H9 (cell line): ENCODE results near the gene TPH1. TPM values are rescaled to one million over a fixed set of nuclear protein-coding genes. Genes with fewer than 3 reads are reported as not detected.

Experiments used
- DNase-seq: peaks from one replicate; pipeline ENCODE4 v3.0.0-alpha.2; 2017
- H2AFZ ChIP-seq: one replicate; pipeline ENCODE4 v1.6.1; 2013; ENCODE audit warnings: mild to moderate bottlenecking, low read length, control low read depth, moderate library complexity
- H2AK5ac ChIP-seq: 2 replicates; pipeline ENCODE4 v1.6.1; 2013; ENCODE audit warnings: low read length, control low read depth, mixed read lengths; ENCODE audit not compliant: insufficient read length
- H2BK120ac ChIP-seq: one replicate; pipeline ENCODE4 v1.6.1; 2013; ENCODE audit warnings: low read depth, mild to moderate bottlenecking, low read length, control low read depth, inconsistent platforms; ENCODE audit not compliant: poor library complexity, severe bottlenecking
- H2BK12ac ChIP-seq: 2 replicates; pipeline ENCODE4 v1.6.1; 2013; ENCODE audit warnings: low read length, control low read depth, mixed read lengths, low read depth; ENCODE audit not compliant: insufficient read length
- H2BK15ac ChIP-seq: 2 replicates; pipeline ENCODE4 v1.6.1; 2013; ENCODE audit warnings: low read depth, low read length, control low read depth
- H2BK20ac ChIP-seq: one replicate; pipeline ENCODE4 v1.6.1; 2013; ENCODE audit warnings: low read depth, mild to moderate bottlenecking, low read length, control low read depth, inconsistent platforms; ENCODE audit not compliant: poor library complexity, severe bottlenecking
- H2BK5ac ChIP-seq: 2 replicates; pipeline ENCODE4 v1.6.1; 2013; ENCODE audit warnings: low read length, control low read depth, mixed read lengths; ENCODE audit not compliant: insufficient read length
- H3K14ac ChIP-seq: 2 replicates; pipeline ENCODE4 v1.6.1; 2013; ENCODE audit warnings: low read length, control low read depth; ENCODE audit not compliant: insufficient read depth
- H3K18ac ChIP-seq: 2 replicates; pipeline ENCODE4 v1.6.1; 2013; ENCODE audit warnings: low read depth, mild to moderate bottlenecking, mixed read lengths, low read length, control low read depth; ENCODE audit not compliant: insufficient read length
- H3K23ac ChIP-seq: 2 replicates; pipeline ENCODE4 v1.6.1; 2013; ENCODE audit warnings: low read length, control low read depth, mixed read lengths, low read depth; ENCODE audit not compliant: insufficient read length
- H3K23me2 ChIP-seq: 2 replicates; pipeline ENCODE4 v1.6.1; 2013; ENCODE audit warnings: low read depth, mild to moderate bottlenecking, mixed read lengths, low read length, control low read depth; ENCODE audit not compliant: insufficient read length, poor library complexity, severe bottlenecking
- H3K27ac ChIP-seq: 2 replicates; pipeline ENCODE4 v1.5.1; 2013; ENCODE audit warnings: low read length, control low read depth, mixed read lengths, low read depth; ENCODE audit not compliant: insufficient read length
- H3K27me3 ChIP-seq: 2 replicates; pipeline ENCODE4 v1.6.1; 2013; ENCODE audit warnings: low read length, control low read depth, inconsistent platforms; ENCODE audit not compliant: insufficient read depth
- H3K4ac ChIP-seq: 2 replicates; pipeline ENCODE4 v1.6.1; 2013; ENCODE audit warnings: low read depth, mild to moderate bottlenecking, control low read depth, inconsistent platforms, low read length, moderate library complexity
- H3K4me1 ChIP-seq: 2 replicates; pipeline ENCODE4 v1.6.1; 2013; ENCODE audit warnings: low read length, control low read depth, inconsistent platforms; ENCODE audit not compliant: insufficient read depth
- H3K4me2 ChIP-seq: 2 replicates; pipeline ENCODE4 v1.6.1; 2013; ENCODE audit warnings: low read length, control low read depth, mixed read lengths; ENCODE audit not compliant: insufficient read length, insufficient read depth
- H3K56ac ChIP-seq: 2 replicates; pipeline ENCODE4 v1.6.1; 2013; ENCODE audit warnings: low read depth, mild to moderate bottlenecking, mixed read lengths, low read length, control low read depth; ENCODE audit not compliant: insufficient read length
- H3K79me1 ChIP-seq: 2 replicates; pipeline ENCODE4 v1.6.1; 2013; ENCODE audit warnings: low read depth, mild to moderate bottlenecking, moderate library complexity, low read length, control low read depth, inconsistent platforms; ENCODE audit not compliant: insufficient read depth, poor library complexity, severe bottlenecking
- H3K79me2 ChIP-seq: 2 replicates; pipeline ENCODE4 v1.6.1; 2013; ENCODE audit warnings: low read length, control low read depth, inconsistent platforms; ENCODE audit not compliant: insufficient read depth
- H3K9ac ChIP-seq: 2 replicates; pipeline ENCODE4 v1.6.1; 2013; ENCODE audit warnings: low read length, control low read depth, mixed read lengths; ENCODE audit not compliant: insufficient read length; ENCODE audit errors: extremely low read depth
- H3K9me3 ChIP-seq: one replicate; pipeline ENCODE4 v1.6.1; 2013; ENCODE audit warnings: low read depth, low read length, inconsistent platforms; ENCODE audit not compliant: control insufficient read depth
- H3T11ph ChIP-seq: one replicate; pipeline ENCODE4 v1.6.1; 2013; ENCODE audit warnings: mild to moderate bottlenecking, low read length, control low read depth, inconsistent platforms
- H4K20me1 ChIP-seq: one replicate; pipeline ENCODE4 v1.6.1; 2013; ENCODE audit not compliant: control insufficient read depth, insufficient read length, insufficient read depth
- H4K5ac ChIP-seq: 2 replicates; pipeline ENCODE4 v1.6.1; 2013; ENCODE audit warnings: low read depth, mild to moderate bottlenecking, mixed read lengths, low read length, control low read depth; ENCODE audit not compliant: insufficient read length
- H4K8ac ChIP-seq: replicated peaks from 2 replicates; pipeline ENCODE4 v1.6.1; 2013; ENCODE audit warnings: low read length, control low read depth, mixed read lengths, low read depth; ENCODE audit not compliant: insufficient read length
- H4K91ac ChIP-seq: 2 replicates; pipeline ENCODE4 v1.6.1; 2013; ENCODE audit warnings: low read depth, mild to moderate bottlenecking, moderate library complexity, mixed read lengths, low read length, control low read depth; ENCODE audit not compliant: insufficient read length
- H3K27ac Mint-ChIP-seq, 3 experiments: 2 replicates in 2 of 3; 3 replicates in 1 of 3; pipeline ENCODE4 v1.8.0; 2020 to 2021; ENCODE audit warnings: mixed read lengths in 3 of 3, mild to moderate bottlenecking in 1 of 3, moderate library complexity in 1 of 3
- H3K27me3 Mint-ChIP-seq: 2 replicates; pipeline ENCODE4 v1.8.0; 2021; ENCODE audit warnings: low read depth, mild to moderate bottlenecking, moderate library complexity, mixed read lengths
- H3K36me3 Mint-ChIP-seq, 3 experiments: 2 replicates in 2 of 3; 3 replicates in 1 of 3; pipeline ENCODE4 v1.8.0; 2020 to 2021; ENCODE audit warnings: low read depth in 3 of 3, mixed read lengths in 3 of 3; ENCODE audit not compliant: insufficient read depth in 1 of 3
- H3K4me1 Mint-ChIP-seq, 2 experiments: 2 replicates each; pipeline ENCODE4 v1.8.0; 2020; ENCODE audit warnings: mixed read lengths in 2 of 2
- H3K4me3 Mint-ChIP-seq, 2 experiments: 2 replicates in 1 of 2; 3 replicates in 1 of 2; pipeline ENCODE4 v1.8.0; 2020 to 2021; ENCODE audit warnings: mild to moderate bottlenecking in 2 of 2, mixed read lengths in 2 of 2, moderate library complexity in 1 of 2
- H3K9me3 Mint-ChIP-seq, 2 experiments: 2 replicates in 1 of 2; 3 replicates in 1 of 2; pipeline ENCODE4 v1.8.0; 2020; ENCODE audit warnings: mild to moderate bottlenecking in 2 of 2, mixed read lengths in 2 of 2, moderate library complexity in 1 of 2
- CTCF ChIP-seq: fragments of 200-600 bp; sonication (generic); conservative IDR thresholded peaks from 3 replicates; pipeline ENCODE4 v1.8.0; 2021; ENCODE audit warnings: antibody characterized with exemption, mild to moderate bottlenecking
- WGBS: extraction: QIAGEN DNeasy Blood & Tissue Kit; methylation state at CpG from one replicate; pipeline ENCODE4 v1.1.7; 2013; ENCODE audit warnings: missing lambda C conversion rate, low lambda C conversion rate, mixed read lengths; ENCODE audit not compliant: insufficient read length; ENCODE audit errors: extremely low coverage; 5-methylcytosine and 5-hydroxymethylcytosine counted together
- total RNA-seq: library from RNA; stranded (reverse); gene quantifications from 2 replicates; pipeline ENCODE4 v1.2.1, GENCODE V29; 2021

The TPH1 gene
- total RNA-seq, 1 experiment from 2014 or later: 0.17 TPM

GRCh38 chr11:18012122-18012905 lies 33.8 kb downstream of the TPH1 start:
- Histone ChIP-seq H2BK5ac (no peak overlapping the region), H2BK15ac (no peak overlapping the region), H3K14ac (peak overlapping the region; percentile 38; the same call in 1 of the 2 replicates), H3K18ac (no peak overlapping the region), H2BK12ac (no peak overlapping the region), H4K5ac (no peak overlapping the region), H4K91ac (no peak overlapping the region), H2AK5ac (no peak overlapping the region), H3K23me2 (peaks cover 15% of the 10 kb centered on the region), H3K27me3 (peaks cover 5% of the 10 kb centered on the region; the same call in 1 of the 2 replicates), H3K4me1 (no peaks in the 10 kb centered on the region; the same call in 1 of the 2 replicates), H4K8ac (no peak overlapping the region), H3K56ac (no peak overlapping the region), H2AFZ (no peak overlapping the region), H2BK20ac (no peak overlapping the region), H3T11ph (no peak overlapping the region), H3K4me2 (peak overlapping the region; percentile 87), H3K79me2 (peaks cover 2% of the 10 kb centered on the region; the same call in 1 of the 2 replicates), H2BK120ac (no peak overlapping the region), H3K4ac (no peak overlapping the region), H3K27ac (no peak overlapping the region), H3K79me1 (peaks cover 4% of the 10 kb centered on the region), H3K9ac (peak overlapping the region; percentile 12), H4K20me1 (no peaks in the 10 kb centered on the region), H3K9me3 (no peaks in the 10 kb centered on the region), H3K23ac (no peak overlapping the region)
- Mint-ChIP-seq H3K27me3 (peaks cover 25% of the 10 kb centered on the region), H3K36me3 (no peaks in the 10 kb centered on the region; a peak in 1 of 7 replicates), H3K9me3 (no peaks in the 10 kb centered on the region), H3K27ac (peak overlapping the region; percentile 10 to 67 (median 35); a peak in 2 of 7 replicates), H3K4me3 (peak overlapping the region; percentile 89 to 93), H3K4me1 (peaks cover 29 to 33% of the 10 kb centered on the region in 2 experiments)
- TF ChIP-seq CTCF: no peak
- peak; percentile 57 for DNase-seq
- no CpG with 5 or more reads among the region's 46 CpGs for WGBS
